GM23338 (cell line): Measurements from ENCODE around the gene PCNX1.

Experiments used
- CREB1 ChIP-seq: fragments of 250-450 bp; sonication (Bioruptor Pico); IDR thresholded peaks from 2 replicates; pipeline ENCODE4 v1.5.0; 2020; ENCODE audit warnings: low read depth, mild to moderate bottlenecking, moderate library complexity
- ETS1 ChIP-seq: IDR thresholded peaks from 2 replicates; pipeline ENCODE4 v1.6.1; 2016; ENCODE audit warnings: antibody characterized with exemption
- EZH2 ChIP-seq: fragments of 200-600 bp; sonication (generic); IDR thresholded peaks from one replicate; pipeline ENCODE4 v1.8.0; 2017; ENCODE audit warnings: antibody characterized with exemption, mild to moderate bottlenecking, low read depth; ENCODE audit not compliant: unreplicated experiment
- EZH2phosphoT487 ChIP-seq: fragments of 200-600 bp; sonication (generic); IDR thresholded peaks from one replicate; pipeline ENCODE4 v1.8.1; 2018; ENCODE audit warnings: antibody characterized with exemption; ENCODE audit not compliant: unreplicated experiment
- NANOG ChIP-seq: IDR thresholded peaks from 2 replicates; pipeline ENCODE4 v1.6.1; 2016; ENCODE audit warnings: antibody characterized with exemption, borderline replicate concordance
- POLR2AphosphoS5 ChIP-seq: IDR thresholded peaks from 2 replicates; pipeline ENCODE4 v1.6.1; 2016; ENCODE audit warnings: antibody characterized with exemption, low read depth
- TF ChIP-seq, protein P1 (sequence below), 2 experiments: fragments of 200-600 bp in 1 of 2; sonication (generic) in 1 of 2; conservative IDR thresholded peaks; 2 replicates each; pipeline versions ENCODE4 v1.5.1 to v1.6.1; 2016 to 2017; ENCODE audit warnings: antibody characterized with exemption in 2 of 2, low read depth in 2 of 2, mild to moderate bottlenecking in 2 of 2, moderate library complexity in 1 of 2
- TF ChIP-seq, protein P2 (sequence below): IDR thresholded peaks from one replicate; pipeline ENCODE4 v1.6.1; 2018; ENCODE audit warnings: antibody characterized with exemption; ENCODE audit not compliant: unreplicated experiment

DNA sequence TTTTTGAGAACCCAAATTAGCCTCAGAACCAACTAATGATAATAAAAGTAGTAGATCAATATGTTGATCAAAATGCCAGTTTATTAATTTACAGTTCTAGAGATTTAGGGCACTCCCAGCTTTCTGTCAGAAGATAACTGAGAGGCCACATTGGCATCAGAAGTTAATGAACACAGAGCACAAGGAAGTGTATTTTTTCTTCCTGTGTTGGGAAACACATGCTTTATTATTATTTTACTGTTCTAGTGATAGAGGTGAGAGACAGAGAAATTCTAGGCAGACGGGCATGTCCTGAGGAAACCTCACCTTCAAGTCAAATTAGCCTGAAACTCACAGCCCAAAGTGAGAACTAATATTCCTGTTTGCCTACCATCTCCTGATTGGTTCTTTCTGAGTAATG, 213.7 kb downstream of the PCNX1 start:
- TF ChIP-seq, protein P1, sequence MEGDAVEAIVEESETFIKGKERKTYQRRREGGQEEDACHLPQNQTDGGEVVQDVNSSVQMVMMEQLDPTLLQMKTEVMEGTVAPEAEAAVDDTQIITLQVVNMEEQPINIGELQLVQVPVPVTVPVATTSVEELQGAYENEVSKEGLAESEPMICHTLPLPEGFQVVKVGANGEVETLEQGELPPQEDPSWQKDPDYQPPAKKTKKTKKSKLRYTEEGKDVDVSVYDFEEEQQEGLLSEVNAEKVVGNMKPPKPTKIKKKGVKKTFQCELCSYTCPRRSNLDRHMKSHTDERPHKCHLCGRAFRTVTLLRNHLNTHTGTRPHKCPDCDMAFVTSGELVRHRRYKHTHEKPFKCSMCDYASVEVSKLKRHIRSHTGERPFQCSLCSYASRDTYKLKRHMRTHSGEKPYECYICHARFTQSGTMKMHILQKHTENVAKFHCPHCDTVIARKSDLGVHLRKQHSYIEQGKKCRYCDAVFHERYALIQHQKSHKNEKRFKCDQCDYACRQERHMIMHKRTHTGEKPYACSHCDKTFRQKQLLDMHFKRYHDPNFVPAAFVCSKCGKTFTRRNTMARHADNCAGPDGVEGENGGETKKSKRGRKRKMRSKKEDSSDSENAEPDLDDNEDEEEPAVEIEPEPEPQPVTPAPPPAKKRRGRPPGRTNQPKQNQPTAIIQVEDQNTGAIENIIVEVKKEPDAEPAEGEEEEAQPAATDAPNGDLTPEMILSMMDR (conservative IDR thresholded peaks at IDR 0.05; ENCODE audit: low read depth in 2 of 2), result no peak
- TF ChIP-seq POLR2AphosphoS5 (no peak), ETS1 (no peak), EZH2phosphoT487 (no peak), CREB1 (CRISPR knock-in tag) (no peak), EZH2 (no peak), NANOG (no peak)
- TF ChIP-seq, protein P2, sequence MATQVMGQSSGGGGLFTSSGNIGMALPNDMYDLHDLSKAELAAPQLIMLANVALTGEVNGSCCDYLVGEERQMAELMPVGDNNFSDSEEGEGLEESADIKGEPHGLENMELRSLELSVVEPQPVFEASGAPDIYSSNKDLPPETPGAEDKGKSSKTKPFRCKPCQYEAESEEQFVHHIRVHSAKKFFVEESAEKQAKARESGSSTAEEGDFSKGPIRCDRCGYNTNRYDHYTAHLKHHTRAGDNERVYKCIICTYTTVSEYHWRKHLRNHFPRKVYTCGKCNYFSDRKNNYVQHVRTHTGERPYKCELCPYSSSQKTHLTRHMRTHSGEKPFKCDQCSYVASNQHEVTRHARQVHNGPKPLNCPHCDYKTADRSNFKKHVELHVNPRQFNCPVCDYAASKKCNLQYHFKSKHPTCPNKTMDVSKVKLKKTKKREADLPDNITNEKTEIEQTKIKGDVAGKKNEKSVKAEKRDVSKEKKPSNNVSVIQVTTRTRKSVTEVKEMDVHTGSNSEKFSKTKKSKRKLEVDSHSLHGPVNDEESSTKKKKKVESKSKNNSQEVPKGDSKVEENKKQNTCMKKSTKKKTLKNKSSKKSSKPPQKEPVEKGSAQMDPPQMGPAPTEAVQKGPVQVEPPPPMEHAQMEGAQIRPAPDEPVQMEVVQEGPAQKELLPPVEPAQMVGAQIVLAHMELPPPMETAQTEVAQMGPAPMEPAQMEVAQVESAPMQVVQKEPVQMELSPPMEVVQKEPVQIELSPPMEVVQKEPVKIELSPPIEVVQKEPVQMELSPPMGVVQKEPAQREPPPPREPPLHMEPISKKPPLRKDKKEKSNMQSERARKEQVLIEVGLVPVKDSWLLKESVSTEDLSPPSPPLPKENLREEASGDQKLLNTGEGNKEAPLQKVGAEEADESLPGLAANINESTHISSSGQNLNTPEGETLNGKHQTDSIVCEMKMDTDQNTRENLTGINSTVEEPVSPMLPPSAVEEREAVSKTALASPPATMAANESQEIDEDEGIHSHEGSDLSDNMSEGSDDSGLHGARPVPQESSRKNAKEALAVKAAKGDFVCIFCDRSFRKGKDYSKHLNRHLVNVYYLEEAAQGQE, result no peak
